HG02642 (cell line): ENCODE results near the gene AKAP6.

Experiments used
- ATAC-seq: cut with Tn5 transposase; IDR thresholded peaks from one replicate; pipeline ENCODE4 v1.9.1; 2021; ENCODE audit warnings: mild to moderate bottlenecking; ENCODE audit not compliant: unreplicated experiment, poor library complexity

Gene AKAP6

DNA sequence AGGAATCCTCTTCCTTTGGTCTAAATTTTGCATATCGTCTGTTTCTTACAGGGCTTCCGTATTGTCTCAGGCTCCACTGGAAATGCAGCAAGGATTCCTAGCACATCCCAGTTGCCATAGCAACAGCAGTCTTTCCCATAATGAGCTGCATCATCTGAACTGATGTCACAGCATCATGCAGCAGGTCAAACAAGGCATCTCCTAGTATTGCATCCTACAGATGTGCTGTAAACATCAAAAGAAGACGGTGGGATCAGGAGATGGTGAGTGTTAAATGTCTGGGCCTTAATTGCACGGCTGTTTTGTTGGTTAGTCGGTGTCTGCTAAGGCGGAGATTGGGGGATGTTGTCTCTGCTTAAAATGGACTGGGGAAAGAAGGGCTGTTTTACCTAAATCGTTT lies at the start of gene AKAP6:
Gene AKAP6 (plus strand): TSS at position 153 of the 400 bp plus-strand sequence. CDS start 104,196 bp downstream, outside the sequence.
- no peak for ATAC-seq

DNA sequence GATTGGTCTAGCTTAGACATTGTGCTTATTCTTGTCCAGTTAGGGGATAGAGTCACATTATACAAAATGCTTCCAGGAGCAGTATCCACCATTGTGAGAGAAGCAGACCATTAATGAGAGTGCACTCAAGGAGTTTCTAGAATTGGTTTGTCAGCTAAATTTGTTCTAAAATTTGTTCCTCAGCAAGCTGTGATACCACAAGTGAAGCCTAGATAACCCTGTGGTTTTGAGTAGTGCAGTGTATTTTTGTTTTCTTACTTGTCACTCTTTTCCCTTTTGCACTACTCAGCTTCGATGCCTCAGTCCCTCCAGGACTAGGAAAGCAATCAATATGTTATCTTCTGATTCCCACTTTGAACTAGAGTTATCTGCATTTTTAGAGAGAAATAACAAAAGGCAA lies 42.5 kb upstream of the AKAP6 start:
- ATAC-seq = no peak

DNA sequence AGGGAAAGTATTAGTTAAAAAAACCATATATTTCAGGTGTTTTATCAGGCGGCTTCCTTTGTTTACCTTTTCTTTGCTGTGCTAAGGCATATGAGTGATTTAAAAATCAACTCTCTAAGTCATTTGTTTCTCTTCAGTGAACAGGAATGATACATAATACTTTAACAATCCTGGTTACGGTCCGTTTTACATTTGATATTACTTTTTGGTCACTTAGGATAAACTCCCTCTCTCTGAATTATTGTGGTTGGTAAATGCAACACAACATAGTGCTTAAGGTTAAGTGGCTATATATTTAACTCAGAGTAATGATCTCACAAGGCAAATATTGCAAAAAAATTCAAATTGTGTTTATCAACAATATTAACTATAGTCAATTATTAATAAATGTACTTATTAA lies 32.7 kb upstream of the AKAP6 start:
- ATAC-seq = no peak

DNA sequence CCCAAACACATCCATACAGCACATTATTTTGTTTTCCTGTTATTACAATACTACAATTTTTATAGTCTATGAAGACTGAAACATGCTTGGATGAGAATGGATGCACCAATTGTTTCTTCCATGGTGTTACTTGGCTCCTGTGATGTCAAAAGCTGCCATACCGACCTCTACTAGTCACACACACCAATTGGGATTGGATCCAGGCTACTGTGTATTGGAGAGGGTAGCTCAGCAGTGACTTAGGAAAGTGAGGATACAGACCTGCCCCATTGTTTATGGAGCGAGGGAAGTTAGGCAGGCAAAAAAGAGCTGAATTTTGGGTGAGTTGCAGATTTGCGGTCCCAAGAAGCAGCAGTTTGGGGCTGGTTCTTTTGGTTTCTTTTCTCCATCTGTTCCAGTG lies 30.8 kb upstream of the AKAP6 start:
- no peak for ATAC-seq

DNA sequence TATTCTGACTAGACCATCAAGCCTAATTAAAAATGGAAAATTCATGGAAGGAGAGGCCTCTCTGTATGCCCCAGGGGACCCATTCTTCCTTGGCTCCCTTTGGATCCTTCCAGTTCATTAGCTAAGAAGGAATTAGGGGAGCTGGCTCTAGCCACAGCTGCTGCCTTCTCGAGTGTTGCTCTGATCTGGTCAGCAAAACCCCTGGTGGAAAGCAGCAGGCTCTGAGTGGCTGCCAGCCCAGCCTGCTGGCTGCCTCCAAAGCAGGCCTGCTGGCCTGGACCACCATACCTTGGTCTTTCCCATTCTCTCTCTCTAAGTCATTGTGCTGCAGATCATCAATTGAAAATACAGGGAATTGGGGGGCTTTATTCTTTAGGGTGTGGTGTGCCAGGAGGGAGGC lies 29.0 kb upstream of the AKAP6 start:
- no peak for ATAC-seq

DNA sequence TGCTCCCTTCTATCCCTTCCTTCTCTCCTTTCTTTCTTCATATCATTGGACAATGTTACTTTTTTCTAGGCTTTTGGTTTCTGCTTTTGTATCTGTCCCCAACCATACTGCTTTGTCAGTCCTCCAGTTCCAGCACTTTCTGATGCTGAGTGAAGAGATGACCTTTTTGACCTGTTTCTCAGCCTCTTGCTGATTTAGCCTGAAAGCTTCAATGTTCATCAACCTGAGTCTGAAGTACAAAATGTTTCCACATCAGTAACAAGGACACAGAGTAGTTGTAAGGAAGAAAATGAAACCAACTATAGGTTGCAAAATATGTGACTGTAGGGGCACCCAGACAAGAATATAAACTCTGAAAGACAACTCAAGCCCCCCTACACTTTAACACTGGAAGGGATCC lies 25.2 kb upstream of the AKAP6 start:
- no peak for ATAC-seq

DNA sequence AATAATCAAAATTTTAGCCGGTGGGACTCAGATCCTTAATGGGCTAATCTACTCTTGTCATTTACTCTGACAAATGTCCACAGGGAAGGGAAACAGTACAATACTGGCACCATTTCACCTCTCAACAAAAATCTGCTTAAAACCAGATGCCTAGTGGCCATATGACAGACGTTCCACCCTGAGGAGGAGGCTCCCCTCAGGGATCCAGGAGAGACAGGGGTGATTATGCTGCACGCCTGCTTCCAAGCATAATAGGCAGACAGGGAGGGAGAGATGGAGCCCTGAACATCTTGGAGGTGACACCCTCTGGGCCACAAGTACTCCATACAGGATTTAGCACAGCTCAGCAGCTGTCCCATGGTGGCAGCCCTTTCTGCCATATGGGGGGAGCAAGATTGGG lies 24.8 kb upstream of the AKAP6 start:
- no peak for ATAC-seq

DNA sequence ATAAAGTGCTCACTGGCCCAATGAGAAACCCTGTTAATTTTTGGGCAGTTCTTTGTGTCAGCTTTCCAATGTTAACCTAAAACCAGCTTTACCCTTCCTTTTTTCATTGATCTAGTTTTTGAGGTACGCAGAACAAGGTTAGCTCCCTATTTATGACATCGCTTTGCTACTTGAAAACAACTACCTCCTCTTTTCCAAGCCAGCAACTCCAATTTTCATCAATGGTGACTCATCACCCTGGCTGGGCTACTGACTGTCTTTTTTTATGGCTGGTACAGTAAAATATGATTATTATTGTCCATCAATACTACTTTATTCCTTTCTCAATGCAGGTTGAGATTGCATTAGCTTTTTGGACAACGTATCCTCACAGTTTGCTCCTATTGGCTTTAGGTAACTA lies 22.5 kb upstream of the AKAP6 start:
- no peak for ATAC-seq

- ATAC-seq = no peak
Measured at GRCh38 chr14:32307881-32308582, 21.1 kb upstream of the AKAP6 start.

DNA sequence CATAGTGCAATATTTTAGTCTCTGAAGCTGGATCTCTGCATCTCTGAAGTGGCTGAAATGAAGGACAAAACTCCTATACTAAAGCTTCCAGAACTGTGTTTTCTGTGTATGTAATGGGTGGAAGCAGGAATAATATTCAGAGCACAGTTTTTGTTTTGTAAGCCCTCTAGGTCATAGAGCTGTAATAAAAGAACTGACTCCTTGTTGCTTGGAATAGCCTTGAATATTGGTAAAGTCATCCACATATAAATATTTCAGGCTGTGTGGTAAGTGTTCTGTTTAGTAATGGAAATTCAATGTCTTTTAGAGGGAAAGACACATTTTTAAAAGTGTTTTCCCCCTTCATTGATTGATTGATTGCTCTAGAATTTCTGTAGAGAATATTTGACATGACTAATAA lies 18.2 kb upstream of the AKAP6 start:
- ATAC-seq = no peak

DNA sequence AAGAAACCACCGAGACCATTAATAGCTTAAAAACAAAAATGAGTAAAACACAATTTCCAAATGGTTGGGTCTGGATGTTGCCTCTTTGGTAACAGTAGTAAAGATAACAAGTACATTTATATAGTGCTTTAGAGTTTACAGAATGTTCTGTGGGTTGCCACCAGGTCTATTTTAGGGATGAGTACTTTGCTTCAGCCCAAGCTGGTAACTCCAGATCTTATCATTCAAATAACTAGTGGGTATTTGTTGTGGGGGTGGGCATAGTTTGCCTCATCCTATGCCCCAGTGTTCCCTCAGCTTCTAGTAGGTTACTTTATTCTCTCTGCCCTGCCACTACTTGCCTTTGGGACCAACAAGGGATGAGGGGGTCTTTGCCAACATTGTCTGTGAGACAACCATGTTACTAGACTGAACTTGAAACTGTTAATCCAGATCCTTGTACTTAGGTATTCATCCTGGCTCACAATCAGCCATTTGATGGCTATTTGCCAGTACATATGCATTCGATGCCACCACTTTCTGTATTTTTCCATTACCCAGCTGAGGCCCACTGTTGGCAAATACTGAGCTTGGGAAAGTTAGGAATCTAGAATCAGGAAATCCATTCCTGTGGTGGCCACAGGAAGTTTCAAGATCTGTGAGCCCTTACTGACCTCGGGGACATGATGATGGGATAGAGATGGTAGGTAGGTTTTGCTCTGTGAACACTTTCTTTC lies 17.6 kb upstream of the AKAP6 start:
- ATAC-seq = no peak

DNA sequence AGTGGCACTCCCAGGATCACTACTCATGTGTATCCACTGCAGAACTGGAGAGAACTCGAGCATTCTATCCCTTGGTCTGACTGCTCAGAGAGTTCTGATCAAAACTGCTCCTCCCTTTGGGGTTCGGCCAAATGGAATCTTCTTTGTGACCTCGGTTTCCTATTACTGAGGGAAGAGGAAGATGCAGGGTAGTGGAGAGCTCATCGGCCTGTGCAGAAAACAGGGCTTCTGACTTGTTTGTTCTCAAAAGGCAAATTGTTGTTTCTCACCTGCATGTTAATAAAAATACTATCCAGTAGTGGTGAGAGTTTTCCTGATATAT lies 17.1 kb upstream of the AKAP6 start:
- ATAC-seq = no peak

DNA sequence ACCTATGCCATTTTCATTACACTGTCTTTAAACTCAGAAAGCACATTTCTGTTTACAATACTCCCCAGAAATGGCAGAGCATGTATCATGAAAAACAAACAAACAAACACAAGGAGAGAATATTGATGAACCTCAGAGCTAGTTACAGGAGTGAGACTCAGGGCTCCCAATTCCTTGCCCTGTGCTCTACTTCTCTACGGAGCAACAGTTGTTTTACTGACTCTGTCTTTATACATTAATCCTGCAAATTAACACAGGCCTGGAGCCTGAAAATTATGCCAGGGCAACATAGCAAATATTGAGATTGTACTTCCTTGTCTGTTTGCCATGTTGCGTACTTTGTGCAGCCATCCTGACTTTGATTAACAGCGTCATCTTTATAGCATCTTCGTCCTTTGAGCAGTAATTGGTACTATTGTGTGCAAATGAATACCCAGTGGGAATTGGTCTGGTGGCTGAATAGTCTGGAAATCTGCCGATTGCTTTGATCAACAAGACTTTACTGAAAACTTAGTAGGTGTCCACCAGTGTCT lies 15.2 kb upstream of the AKAP6 start:
- no peak for ATAC-seq

DNA sequence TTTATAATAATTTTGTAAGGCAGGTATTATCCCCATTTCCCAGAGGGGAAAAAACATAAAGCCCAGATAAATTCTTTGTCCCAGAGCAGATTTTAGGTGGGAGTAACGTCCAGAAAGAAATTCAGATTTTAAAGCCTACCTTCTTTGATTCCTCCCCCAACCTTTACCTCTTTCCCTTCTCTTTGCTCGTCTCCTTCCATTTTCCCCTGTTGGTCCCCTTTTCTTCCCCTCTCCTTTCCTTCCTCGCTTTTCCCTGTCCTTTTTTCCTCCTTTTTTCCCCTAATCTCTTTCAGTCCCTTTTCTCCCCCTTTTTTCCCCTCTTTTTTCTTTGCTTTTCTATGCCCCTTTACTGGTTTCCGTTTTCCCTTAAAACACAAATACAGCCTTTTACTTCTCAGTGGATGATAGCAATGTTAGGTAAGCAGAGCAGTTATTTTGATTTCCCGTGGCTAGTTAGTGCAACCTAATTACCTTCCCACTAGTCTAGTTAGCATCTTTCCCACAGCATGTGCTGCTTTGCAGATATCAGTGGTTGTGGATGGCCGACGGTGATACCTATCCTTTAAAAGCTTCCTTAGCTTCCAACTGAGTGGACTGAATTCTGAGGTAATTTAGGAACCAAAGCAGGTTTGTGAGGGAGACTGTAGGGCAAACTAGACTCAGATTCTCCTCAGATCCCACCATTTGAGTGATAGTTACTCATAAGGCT lies 10.9 kb upstream of the AKAP6 start:
- ATAC-seq = no peak

GRCh38 chr14:32319368-32320049 lies 9.6 kb upstream of the AKAP6 start:
- ATAC-seq = no peak

GRCh38 chr14:32324601-32325000 lies 4.5 kb upstream of the AKAP6 start:
- ATAC-seq = no peak

DNA sequence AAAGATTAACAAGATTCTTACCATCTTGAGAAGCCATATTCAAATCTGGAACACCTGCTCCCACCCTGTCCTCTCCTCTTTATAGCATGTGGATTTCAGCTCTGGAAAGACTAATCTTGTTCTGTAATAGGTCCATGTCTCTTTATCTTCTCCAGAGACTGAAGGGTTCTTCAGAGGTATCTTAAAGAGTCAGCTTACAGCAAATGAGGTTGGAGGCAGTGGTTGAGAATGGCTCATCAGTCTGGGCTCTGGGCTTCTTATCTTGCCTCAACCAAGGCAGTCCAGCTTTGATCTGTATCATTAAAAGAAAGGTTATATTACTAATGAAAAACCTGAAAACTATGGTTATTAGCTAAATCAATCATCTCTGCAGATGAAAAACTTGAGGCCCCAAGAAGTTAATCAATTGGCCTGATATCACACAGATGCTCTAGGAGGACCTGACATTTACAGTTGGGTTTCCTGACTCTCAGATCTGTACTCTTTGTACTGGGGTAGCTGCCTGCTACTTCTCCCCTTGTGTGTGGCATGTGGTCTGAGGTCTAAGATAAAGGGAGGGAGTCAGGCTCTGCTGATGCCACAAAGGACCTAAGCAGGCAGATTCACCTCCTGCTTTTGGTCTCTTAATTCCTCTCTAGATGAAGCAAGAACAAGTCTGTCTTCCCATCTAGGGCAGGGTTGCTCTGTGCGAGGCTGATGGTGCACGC lies 1.7 kb upstream of the AKAP6 start:
- ATAC-seq = no peak

DNA sequence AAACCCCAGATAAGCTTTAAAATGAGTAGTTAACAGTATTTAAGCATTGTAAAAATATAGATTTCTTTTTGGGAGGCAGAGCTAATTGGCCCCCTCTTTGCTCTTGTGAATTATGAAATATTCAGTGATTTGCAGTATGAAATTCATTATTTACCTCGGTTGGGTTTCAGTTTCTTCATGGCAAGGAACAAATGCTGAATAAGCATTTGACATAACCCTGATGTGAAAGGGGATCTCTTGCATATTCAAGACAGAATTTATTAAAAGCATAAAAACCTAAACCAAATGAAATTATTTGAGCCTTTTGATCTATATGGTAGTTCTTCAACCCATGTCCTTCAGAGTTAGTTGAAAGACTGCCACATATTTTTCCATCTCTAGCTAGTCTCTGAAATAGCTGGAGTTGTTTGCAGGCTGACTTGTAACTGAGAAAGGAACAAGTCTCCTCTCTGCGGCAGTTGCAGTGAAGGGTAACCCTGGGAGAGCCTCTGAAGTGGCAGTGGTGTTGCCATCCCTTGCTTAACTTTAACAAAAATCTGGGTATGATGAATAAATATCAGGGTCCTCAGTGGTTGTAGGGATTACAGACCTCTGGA lies 690 bp downstream of the AKAP6 start:
- no peak for ATAC-seq

GRCh38 chr14:32330351-32331111 lies 1.4 kb downstream of the AKAP6 start:
- ATAC-seq = no peak
